Gastrocnemius medialis (tissue), 4 donors: ENCODE results near the gene VEGFC.

ENCODE experiments used
- POLR2A ChIP-seq, 2 donors: fragments of 450-650 bp; IDR thresholded peaks; one replicate each; pipeline ENCODE4 v1.6.1; 2017; ENCODE audit warnings: antibody characterized with exemption in 2 of 2, mild to moderate bottlenecking in 2 of 2, moderate library complexity in 2 of 2
- TF ChIP-seq, protein P1 (sequence below), 5 experiments: fragments of 450-650 bp in 3 of 5; fragments of 200-600 bp in 2 of 5; sonication (generic) in 2 of 5; IDR thresholded peaks in 4 of 5; conservative IDR thresholded peaks in 1 of 5; 1 replicate in 4 of 5; 2 replicates in 1 of 5; pipeline ENCODE4 v1.5.1; 2016 to 2019; ENCODE audit warnings: antibody characterized with exemption in 5 of 5, mild to moderate bottlenecking in 3 of 5, moderate library complexity in 3 of 5

- TF ChIP-seq, protein P1, sequence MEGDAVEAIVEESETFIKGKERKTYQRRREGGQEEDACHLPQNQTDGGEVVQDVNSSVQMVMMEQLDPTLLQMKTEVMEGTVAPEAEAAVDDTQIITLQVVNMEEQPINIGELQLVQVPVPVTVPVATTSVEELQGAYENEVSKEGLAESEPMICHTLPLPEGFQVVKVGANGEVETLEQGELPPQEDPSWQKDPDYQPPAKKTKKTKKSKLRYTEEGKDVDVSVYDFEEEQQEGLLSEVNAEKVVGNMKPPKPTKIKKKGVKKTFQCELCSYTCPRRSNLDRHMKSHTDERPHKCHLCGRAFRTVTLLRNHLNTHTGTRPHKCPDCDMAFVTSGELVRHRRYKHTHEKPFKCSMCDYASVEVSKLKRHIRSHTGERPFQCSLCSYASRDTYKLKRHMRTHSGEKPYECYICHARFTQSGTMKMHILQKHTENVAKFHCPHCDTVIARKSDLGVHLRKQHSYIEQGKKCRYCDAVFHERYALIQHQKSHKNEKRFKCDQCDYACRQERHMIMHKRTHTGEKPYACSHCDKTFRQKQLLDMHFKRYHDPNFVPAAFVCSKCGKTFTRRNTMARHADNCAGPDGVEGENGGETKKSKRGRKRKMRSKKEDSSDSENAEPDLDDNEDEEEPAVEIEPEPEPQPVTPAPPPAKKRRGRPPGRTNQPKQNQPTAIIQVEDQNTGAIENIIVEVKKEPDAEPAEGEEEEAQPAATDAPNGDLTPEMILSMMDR (IDR thresholded peaks at IDR 0.05 in 4 of 5, conservative IDR thresholded peaks at IDR 0.05 in 1 of 5): no peak
- TF ChIP-seq POLR2A (IDR thresholded peaks at IDR 0.05): no peak
Observed at GRCh38 chr4:176837169-176837895, 44.6 kb upstream of the VEGFC start.
